ENCODE measurements around the gene ROBO1.

GRCh38 chr3:79253271-79253670 lies 514.5 kb downstream of the ROBO1 start:
- TF ChIP-seq POLR2A (IDR thresholded peaks at IDR 0.05; ENCODE audit: low read depth, low read length) (no peak), TAF1 (IDR thresholded peaks at IDR 0.05; ENCODE audit: borderline replicate concordance, low read depth, low read length) (no peak), POLR2AphosphoS5 (IDR thresholded peaks at IDR 0.05; ENCODE audit: low read depth, low read length) (no peak)

Measured in GM12892 (cell line).